HepG2 (cell line): ENCODE data around the gene PAFAH1B1. TPM values are rescaled to one million over a fixed set of nuclear protein-coding genes. Genes with fewer than 3 reads are reported as not detected.

Source experiments
- ATAC-seq: fragments of 200-7000 bp; cut with Tn5 transposase; 3 replicates; pipeline ENCODE4 v1.9.1; 2020; ENCODE audit warnings: mild to moderate bottlenecking, moderate library complexity
- BruUV-seq: library from RNA; stranded (reverse); fragments of 400-500 nt; replicated peaks from 2 replicates; lab custom pipeline; 2021; lab: Mats Ljungman, UMichigan
- CTCF ChIA-PET: fragments of 300-600 bp; formaldehyde crosslinking; extraction: SDS; loops from one replicate; lab custom pipeline; 2021; ENCODE audit warnings: low total read pairs, inconsistent platforms, low intra/inter-chr PET ratio; lab: Yijun Ruan, JAX
- POLR2A ChIA-PET: fragments of 350-600 bp; sonication (Branson Sonifier 250); formaldehyde crosslinking; loops from one replicate; lab custom pipeline; 2020; ENCODE audit warnings: antibody characterized with exemption, inconsistent platforms; lab: Yijun Ruan, JAX
- DNase-seq: peaks from one replicate; pipeline ENCODE4 v3.0.0-alpha.2; 2015; ENCODE audit warnings: low spot score
- FAIRE-seq: peaks from 3 replicates; lab custom pipeline; 2011; peaks lifted over from hg19 to GRCh38; lab: Jason Lieb, UNC
- H2AFZ ChIP-seq: one replicate; pipeline ENCODE4 v1.6.1; 2011; ENCODE audit warnings: low read length, inconsistent platforms
- H3K27ac ChIP-seq: fragments of 300-600 bp; 3 replicates; pipeline ENCODE4 v1.8.0; 2011; ENCODE audit warnings: mixed run types, mild to moderate bottlenecking, mixed read lengths, low read length, inconsistent platforms; ENCODE audit not compliant: insufficient read depth; ENCODE audit errors: extremely low read length
- H3K27me3 ChIP-seq, 2 experiments: fragments of 200-600 bp in 1 of 2; 2 replicates in 1 of 2; 3 replicates in 1 of 2; pipeline versions ENCODE4 v1.6.0 to v1.8.0; 2011; ENCODE audit warnings: low read length in 2 of 2, mild to moderate bottlenecking in 2 of 2, moderate library complexity in 2 of 2, inconsistent platforms in 1 of 2; ENCODE audit not compliant: insufficient read depth in 2 of 2, control insufficient read depth in 1 of 2
- H3K36me3 ChIP-seq, 2 experiments: fragments of 200-600 bp in 1 of 2; replicated peaks in 1 of 2; 2 replicates in 1 of 2; 3 replicates in 1 of 2; pipeline versions ENCODE4 v1.5.1 to v1.8.0; 2011; ENCODE audit warnings: low read length in 2 of 2, inconsistent platforms in 1 of 2; ENCODE audit not compliant: insufficient read depth in 2 of 2, control insufficient read depth in 1 of 2
- H3K4me1 ChIP-seq: 2 replicates; pipeline ENCODE4 v1.5.1; 2012; ENCODE audit warnings: low read length, inconsistent platforms; ENCODE audit not compliant: insufficient read depth
- H3K4me2 ChIP-seq: 2 replicates; pipeline ENCODE4 v1.6.0; 2011; ENCODE audit warnings: low read depth, low read length, inconsistent platforms
- H3K4me3 ChIP-seq, 3 experiments: fragments of 200-600 bp in 1 of 3; sonication (generic), shearing (Covaris generic) in 1 of 3; replicated peaks in 1 of 3; 2 replicates each; pipeline ENCODE4 v1.5.1; 2011 to 2016; ENCODE audit warnings: low read length in 3 of 3, inconsistent platforms in 2 of 3, low read depth in 2 of 3, mild to moderate bottlenecking in 2 of 3, control low read depth in 1 of 3, mixed read lengths in 1 of 3; ENCODE audit not compliant: insufficient read depth in 1 of 3
- H3K79me2 ChIP-seq: one replicate; pipeline ENCODE4 v1.6.1; 2011; ENCODE audit warnings: low read length, inconsistent platforms; ENCODE audit not compliant: insufficient read depth
- H3K9ac ChIP-seq: 2 replicates; pipeline ENCODE4 v1.6.0; 2011; ENCODE audit warnings: mild to moderate bottlenecking, low read depth, low read length, inconsistent platforms; ENCODE audit not compliant: insufficient read depth
- H3K9me3 ChIP-seq: 2 replicates; pipeline ENCODE4 v1.5.1; 2012; ENCODE audit warnings: mild to moderate bottlenecking, low read length
- H4K20me1 ChIP-seq: 2 replicates; pipeline ENCODE4 v1.6.0; 2011; ENCODE audit warnings: inconsistent platforms, mild to moderate bottlenecking, low read length, moderate library complexity; ENCODE audit not compliant: insufficient read depth
- FOSL2 ChIP-seq: sonication (generic); formaldehyde crosslinking; IDR thresholded peaks from 2 replicates; pipeline ENCODE4 v1.4.0; 2020; ENCODE audit warnings: missing genetic modification reagents
- POLR2AphosphoS2 ChIP-seq: IDR thresholded peaks from 2 replicates; pipeline ENCODE4 v1.6.1; 2011; ENCODE audit warnings: low read depth, low read length, improper control_type of control experiment
- SMAD3 ChIP-seq: sonication (generic); formaldehyde crosslinking; IDR thresholded peaks from 2 replicates; pipeline ENCODE4 v1.4.0; 2020; ENCODE audit warnings: missing genetic modification reagents
- SRSF1 ChIP-seq: fragments of 200-400 bp; formaldehyde crosslinking; optimal IDR thresholded peaks from 2 replicates; pipeline ENCODE3; 2017; ENCODE audit warnings: mild to moderate bottlenecking, low read depth, low read length, moderate library complexity
- ZNF253 ChIP-seq: sonication (generic); formaldehyde crosslinking; IDR thresholded peaks from 2 replicates; pipeline ENCODE4 v1.8.0; 2022; ENCODE audit warnings: mild to moderate bottlenecking, missing genetic modification reagents, borderline replicate concordance
- WGBS: methylation state at CpG from one replicate; pipeline ENCODE4 v1.1.6; 2017; ENCODE audit warnings: low lambda C conversion rate; 5-methylcytosine and 5-hydroxymethylcytosine counted together
- in situ Hi-C: cut with HindIII; loops from 2 replicates; pipeline ENCODE4 v1.10.0; 2017; ENCODE audit warnings: low pct_unique_long_range_greater_than_20kb; ENCODE audit not compliant: extremely low pct_ligation_motif_present
- intact Hi-C: fragments of 100-400 bp; cut with micrococcal nuclease; formaldehyde crosslinking; loops from one replicate; pipeline ENCODE4 v1.10.0; 2022; ENCODE audit not compliant: unreplicated experiment
- polyA plus RNA-seq, 8 experiments: library from polyadenylated mRNA; depleted of rRNA in 3 of 8; stranded (reverse) in 7 of 8; unstranded in 1 of 8; fragments of >200 nt; fragmentation: Illumina TruSeq in 4 of 8; extraction: Trizol in 4 of 8; gene quantifications; 2 replicates each; pipeline versions ENCODE4 v1.2.1 to v1.2.3, GENCODE V29; 2011 to 2016; ENCODE audit warnings: low read depth in 4 of 8, missing spikeins in 1 of 8, mixed read lengths in 1 of 8; ENCODE audit not compliant: insufficient read depth in 1 of 8
- total RNA-seq, 5 experiments: library from RNA; depleted of rRNA; stranded (reverse); fragments of >200 nt; fragmentation: Illumina TruSeq; extraction: Trizol; gene quantifications; 2 replicates each; pipeline ENCODE4 v1.2.3, GENCODE V29; 2016; ENCODE audit warnings: low read depth in 1 of 5
- TF ChIP-seq, protein P1 (sequence below): sonication (generic); formaldehyde crosslinking; IDR thresholded peaks from 2 replicates; pipeline ENCODE4 v1.4.0; 2020; ENCODE audit warnings: missing genetic modification reagents
- TF ChIP-seq, protein P2 (sequence below): sonication (generic); formaldehyde crosslinking; IDR thresholded peaks from 2 replicates; pipeline ENCODE4 v1.5.0; 2020; ENCODE audit warnings: missing genetic modification reagents, mild to moderate bottlenecking, borderline replicate concordance

The PAFAH1B1 gene
- total and polyA plus RNA-seq, 2 of the 13 experiments (the other 11 are each of a cell fraction or from before 2014, with no cell fraction given) = 46.0 to 64.9 TPM

DNA sequence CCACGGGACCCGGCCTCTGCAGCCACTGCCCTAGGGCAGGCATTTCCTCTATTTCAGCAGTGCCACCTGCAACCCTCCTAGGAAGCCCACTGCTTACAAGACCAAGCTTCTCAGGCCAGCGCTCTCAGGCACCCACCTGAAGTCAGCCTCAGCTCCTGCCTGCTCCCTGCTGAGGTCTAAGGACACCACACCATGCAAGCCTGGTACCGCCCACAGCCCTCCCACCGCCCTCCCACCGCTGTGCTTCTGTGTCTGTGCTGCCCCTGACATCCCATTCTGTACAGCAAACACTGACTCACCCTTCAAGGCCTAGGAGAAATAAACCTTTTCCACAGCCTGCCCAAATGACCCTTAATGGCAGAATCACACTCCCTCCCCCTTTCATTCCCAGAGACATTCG is 111.8 kb downstream of the PAFAH1B1 start:
- no peak overlapping the region for H3K4me3 ChIP-seq
- BruUV-seq = no TSS peak
- POLR2A ChIA-PET = no interaction called here
- ATAC-seq (peak; percentile 5; the same call in 1 of the 3 replicates), DNase-seq (peak; percentile 25), FAIRE-seq (no peak)
- peaks cover 53% of the 10 kb centered on the region for H3K4me1 ChIP-seq
- H3K4me2 ChIP-seq = no peak overlapping the region
- H3K79me2 ChIP-seq = peaks cover 56% of the 10 kb centered on the region
- TF ChIP-seq, protein P1, sequence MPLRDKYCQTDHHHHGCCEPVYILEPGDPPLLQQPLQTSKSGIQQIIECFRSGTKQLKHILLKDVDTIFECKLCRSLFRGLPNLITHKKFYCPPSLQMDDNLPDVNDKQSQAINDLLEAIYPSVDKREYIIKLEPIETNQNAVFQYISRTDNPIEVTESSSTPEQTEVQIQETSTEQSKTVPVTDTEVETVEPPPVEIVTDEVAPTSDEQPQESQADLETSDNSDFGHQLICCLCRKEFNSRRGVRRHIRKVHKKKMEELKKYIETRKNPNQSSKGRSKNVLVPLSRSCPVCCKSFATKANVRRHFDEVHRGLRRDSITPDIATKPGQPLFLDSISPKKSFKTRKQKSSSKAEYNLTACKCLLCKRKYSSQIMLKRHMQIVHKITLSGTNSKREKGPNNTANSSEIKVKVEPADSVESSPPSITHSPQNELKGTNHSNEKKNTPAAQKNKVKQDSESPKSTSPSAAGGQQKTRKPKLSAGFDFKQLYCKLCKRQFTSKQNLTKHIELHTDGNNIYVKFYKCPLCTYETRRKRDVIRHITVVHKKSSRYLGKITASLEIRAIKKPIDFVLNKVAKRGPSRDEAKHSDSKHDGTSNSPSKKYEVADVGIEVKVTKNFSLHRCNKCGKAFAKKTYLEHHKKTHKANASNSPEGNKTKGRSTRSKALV = no peak
- TF ChIP-seq FOSL2 (CRISPR knock-in tag) = peak; percentile 50
- no peak overlapping the region for H2AFZ ChIP-seq
- no peak overlapping the region for H3K9ac ChIP-seq
- H3K36me3 ChIP-seq = peaks cover 25 to 56% of the 10 kb centered on the region in 2 experiments
- in situ Hi-C loops (no loop called here), intact Hi-C loops (no loop called here)
- H3K27me3 ChIP-seq = no peaks in the 10 kb centered on the region; a peak in 1 of 5 replicates
- no peak overlapping the region for H3K27ac ChIP-seq
- 92% methylated on average over 7 of the region's 7 CpGs for WGBS
- H3K9me3 ChIP-seq = no peaks in the 10 kb centered on the region
- H4K20me1 ChIP-seq = peaks cover 52% of the 10 kb centered on the region
- CTCF ChIA-PET = no interaction called here

DNA sequence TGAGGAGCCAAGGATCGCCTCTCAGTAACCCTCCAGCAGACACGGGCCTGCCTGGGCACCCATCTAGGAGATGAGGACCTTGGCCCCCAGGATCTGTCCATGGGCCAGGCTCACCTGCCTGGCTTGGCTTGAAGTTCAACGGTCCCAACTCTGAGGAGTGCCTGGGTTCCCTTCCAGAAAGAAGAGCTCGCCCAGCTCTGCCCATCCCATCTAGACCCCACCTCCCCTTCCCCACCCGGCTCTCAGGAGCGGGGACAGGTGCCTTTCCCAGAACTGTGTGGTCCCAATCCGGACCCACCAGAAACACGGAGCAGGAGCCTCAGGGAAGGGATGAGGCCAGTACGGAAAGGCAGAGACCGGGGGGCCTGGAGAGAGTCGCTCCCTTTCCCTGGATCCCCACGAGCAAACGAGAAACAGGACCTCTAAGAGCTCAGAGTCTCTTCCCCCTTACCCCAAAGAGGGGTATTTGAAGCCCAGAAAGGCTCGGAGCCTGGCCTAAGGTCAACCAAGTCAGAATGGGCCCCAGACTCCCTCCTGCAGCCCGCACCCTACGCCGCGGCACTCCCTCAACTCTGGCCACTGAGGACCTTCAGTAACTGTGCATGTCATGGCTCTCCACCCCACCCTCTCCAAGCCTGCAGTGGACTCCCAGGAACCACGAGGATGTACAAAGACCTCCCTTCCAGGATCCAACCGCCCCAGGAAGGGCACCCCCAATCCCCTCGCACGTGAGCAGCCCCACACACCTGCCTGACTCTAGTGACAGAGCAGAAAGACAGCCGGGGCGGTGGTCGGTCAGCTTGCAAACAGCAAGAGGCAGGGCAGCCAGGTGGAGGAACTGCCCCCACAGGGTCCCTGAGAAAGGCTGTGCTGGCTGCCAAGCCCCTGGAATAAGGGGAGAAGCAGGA is 112.7 kb downstream of the PAFAH1B1 start:
- intact Hi-C loops = no loop called here
- FAIRE-seq = no peak
- H3K4me2 ChIP-seq = no peak overlapping the region; the same call in 1 of the 2 replicates

More for the DNA sequence above, 112.7 kb downstream of the PAFAH1B1 start:
- CTCF ChIA-PET = no interaction called here
- Histone ChIP-seq H3K9ac (no peak overlapping the region), H3K27me3 (no peaks in the 10 kb centered on the region; a peak in 1 of 5 replicates), H3K79me2 (peaks cover 65% of the 10 kb centered on the region), H3K4me1 (peaks cover 57% of the 10 kb centered on the region), H3K36me3 (peaks cover 19 to 49% of the 10 kb centered on the region in 2 experiments), H3K27ac (no peak overlapping the region), H2AFZ (no peak overlapping the region), H4K20me1 (peaks cover 55% of the 10 kb centered on the region), H3K9me3 (no peaks in the 10 kb centered on the region), H3K4me3 (no peak overlapping the region)
- no TSS peak for BruUV-seq
- DNase-seq (no peak), ATAC-seq (no peak)
- POLR2A ChIA-PET = no interaction called here
- TF ChIP-seq POLR2AphosphoS2 = no peak
- TF ChIP-seq, protein P2, sequence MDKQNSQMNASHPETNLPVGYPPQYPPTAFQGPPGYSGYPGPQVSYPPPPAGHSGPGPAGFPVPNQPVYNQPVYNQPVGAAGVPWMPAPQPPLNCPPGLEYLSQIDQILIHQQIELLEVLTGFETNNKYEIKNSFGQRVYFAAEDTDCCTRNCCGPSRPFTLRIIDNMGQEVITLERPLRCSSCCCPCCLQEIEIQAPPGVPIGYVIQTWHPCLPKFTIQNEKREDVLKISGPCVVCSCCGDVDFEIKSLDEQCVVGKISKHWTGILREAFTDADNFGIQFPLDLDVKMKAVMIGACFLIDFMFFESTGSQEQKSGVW = no peak
- TF ChIP-seq SMAD3 (CRISPR knock-in tag) = no peak
- TF ChIP-seq SRSF1 = no peak
- no peak for TF ChIP-seq ZNF253 (CRISPR knock-in tag)
- in situ Hi-C loops = no loop called here
- 92% methylated on average over 19 of the region's 25 CpGs for WGBS
